ENCODE results near the gene MYMK. TPM values are rescaled to one million over a fixed set of nuclear protein-coding genes. Genes with fewer than 3 reads are reported as not detected.

The MYMK gene
- polyA plus RNA-seq, 3 donors = not detected

GRCh38 chr9:133477992-133478850 lies 46.5 kb downstream of the MYMK start:
- WGBS, 3 donors = 34 to 40% (median 34%) methylated on average over 17 of the region's 17 CpGs
- H3K27ac ChIP-seq (ENCODE audit: low read depth, low read length) = no peak overlapping the region

GRCh38 chr9:133477461-133477860 lies 47.3 kb downstream of the MYMK start:
- H3K27ac ChIP-seq (ENCODE audit: low read depth, low read length) = no peak overlapping the region
- WGBS, 3 donors = 92 to 93% (median 93%) methylated on average over 4 of the region's 4 CpGs

- WGBS, 3 donors = 91 to 96% (median 92%) methylated on average over 20 to 21 of the region's 21 CpGs
- H3K27ac ChIP-seq (ENCODE audit: low read depth, low read length) = no peak overlapping the region
These were observed 47.8 kb downstream of the MYMK start for GRCh38 chr9:133476941-133477340.

DNA sequence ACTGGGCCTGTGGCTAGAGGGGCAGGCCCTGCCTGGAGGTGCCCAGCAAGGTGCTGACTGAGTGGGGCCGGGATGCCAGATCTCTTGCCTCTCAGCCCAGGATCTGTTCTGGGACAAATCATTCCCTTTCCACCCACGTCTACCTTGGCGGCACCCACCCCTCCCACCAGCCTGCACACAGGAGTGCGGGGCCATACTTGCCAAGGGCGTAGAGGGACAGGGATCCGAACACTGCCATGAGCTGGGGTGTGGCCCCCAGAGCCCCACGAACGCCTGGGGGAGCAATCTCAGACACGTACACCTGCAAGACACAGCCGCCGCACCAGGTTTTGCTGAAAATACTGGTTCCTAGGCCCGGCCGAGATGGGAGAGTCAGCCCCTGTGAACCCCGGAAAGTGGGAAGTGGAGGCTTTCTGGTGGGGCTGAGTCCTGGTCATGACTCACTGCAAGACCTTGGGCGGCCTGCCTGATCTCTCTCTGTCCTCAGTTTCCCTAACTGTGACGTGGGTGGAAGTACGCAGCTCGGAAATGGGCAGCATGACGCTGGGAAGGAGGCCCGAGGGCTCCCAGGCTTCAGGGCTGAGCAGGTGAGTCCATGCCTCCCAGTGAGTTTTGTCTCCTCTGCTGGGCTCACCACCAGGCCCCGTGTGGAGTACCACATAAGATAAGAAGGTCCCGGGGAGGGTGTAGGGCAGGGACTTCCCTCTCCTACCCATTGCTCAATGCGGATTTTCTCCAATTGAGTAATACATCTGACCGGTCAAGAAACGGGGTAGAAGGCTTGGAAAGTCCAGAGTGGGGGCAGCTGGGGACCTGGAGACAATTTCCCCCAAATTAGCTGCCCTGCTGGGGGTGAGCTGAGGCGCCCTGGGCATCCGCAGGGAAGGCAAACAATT lies 48.5 kb downstream of the MYMK start:
- 78 to 89% (median 83%) methylated on average over 27 of the region's 27 CpGs for WGBS, 3 donors
- H3K27ac ChIP-seq (ENCODE audit: low read depth, low read length) = no peak overlapping the region

GRCh38 chr9:133475292-133476012 lies 49.3 kb downstream of the MYMK start:
- 86 to 89% (median 88%) methylated on average over 27 of the region's 27 CpGs for WGBS, 3 donors
- H3K27ac ChIP-seq (ENCODE audit: low read depth, low read length) = no peak overlapping the region

- H3K27ac ChIP-seq (ENCODE audit: low read depth, low read length) = no peak overlapping the region
- WGBS, 3 donors = 70 to 82% (median 75%) methylated on average over 20 of the region's 20 CpGs
These were observed 49.9 kb downstream of the MYMK start for GRCh38 chr9:133474853-133475252.

DNA sequence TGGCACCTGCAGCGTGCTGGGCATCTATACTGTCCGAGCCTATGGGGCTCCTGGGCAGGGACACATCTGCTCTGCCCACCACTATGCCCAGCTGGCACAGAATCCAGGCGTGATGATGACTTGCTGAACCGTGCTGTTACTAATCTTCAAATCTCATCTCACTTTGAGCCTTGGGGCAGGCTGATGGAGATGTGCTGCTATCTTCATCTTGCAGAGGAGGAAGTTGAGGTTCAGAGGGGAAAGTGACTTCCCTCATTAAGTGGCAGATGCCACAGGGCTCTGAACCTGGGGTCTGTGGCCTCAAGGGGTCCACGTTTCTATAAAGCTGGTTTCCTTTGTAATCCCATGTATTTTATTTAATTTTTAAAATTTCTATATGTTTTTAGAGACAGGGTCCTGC lies 50.5 kb downstream of the MYMK start:
- 53 to 68% (median 56%) methylated on average over 5 of the region's 5 CpGs for WGBS, 3 donors
- no peak overlapping the region for H3K27ac ChIP-seq (ENCODE audit: low read depth, low read length)

DNA sequence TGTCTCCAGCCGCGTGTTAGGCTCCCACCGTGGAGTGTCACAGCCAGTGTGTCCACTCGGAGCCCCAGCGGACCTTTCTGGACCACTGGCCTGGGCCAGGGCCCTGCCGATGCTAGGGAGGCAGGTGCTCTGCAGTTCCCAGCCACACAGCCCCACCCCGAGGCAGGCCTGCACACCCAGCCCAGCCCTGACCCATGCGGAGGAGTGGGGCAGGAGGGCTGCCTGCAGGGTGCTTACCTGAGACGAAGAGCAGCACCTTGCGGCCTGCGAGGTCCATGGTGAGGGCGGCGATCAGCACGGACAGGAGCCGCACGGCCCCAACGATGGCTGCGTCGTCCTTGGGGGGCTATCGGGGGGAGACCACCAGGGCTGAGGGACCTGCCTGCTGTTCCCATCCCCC lies 51.0 kb downstream of the MYMK start:
- 82 to 85% (median 83%) methylated on average over 20 of the region's 20 CpGs for WGBS, 3 donors

DNA sequence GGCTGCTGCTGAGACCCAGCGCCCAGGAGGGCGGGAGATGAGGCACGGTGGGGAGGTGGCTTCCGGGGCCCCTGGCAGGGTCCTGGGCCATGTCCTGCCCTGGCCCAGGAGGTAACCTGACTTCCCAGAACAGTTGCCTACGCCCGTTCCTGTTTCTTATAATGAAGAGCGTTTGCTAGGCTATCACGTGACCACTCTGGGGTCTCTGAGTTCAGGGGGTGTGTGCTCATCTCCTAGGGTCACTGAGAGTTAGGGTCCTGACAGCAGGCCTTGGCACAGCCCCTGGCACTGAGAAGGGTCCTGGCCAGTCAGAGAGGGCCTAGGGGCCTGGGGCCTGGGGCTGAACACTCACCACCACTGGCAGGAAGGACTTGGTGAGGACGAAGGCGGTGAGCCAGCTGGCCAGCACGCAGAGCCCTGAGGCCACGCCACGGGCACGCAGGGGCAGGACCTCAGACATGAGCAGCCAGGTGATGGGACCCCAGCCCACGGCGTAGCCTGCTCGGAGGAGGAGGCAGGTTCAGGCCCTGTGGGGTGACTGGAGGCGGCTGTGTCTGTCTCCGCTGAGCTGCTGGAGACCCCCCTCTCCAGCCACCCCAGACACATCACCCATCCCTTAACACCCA lies 51.9 kb downstream of the MYMK start:
- H3K27ac ChIP-seq (ENCODE audit: low read depth, low read length) = no peak overlapping the region
- WGBS, 3 donors = 70 to 74% (median 73%) methylated on average over 19 of the region's 19 CpGs

More for the DNA sequence above, 51.0 kb downstream of the MYMK start:
- H3K27ac ChIP-seq (ENCODE audit: low read depth, low read length) = no peak overlapping the region

- H3K27ac ChIP-seq (ENCODE audit: low read depth, low read length) = no peak overlapping the region
- WGBS, 3 donors = 59 to 85% (median 81%) methylated on average over 9 to 11 of the region's 11 CpGs
These were observed 52.5 kb downstream of the MYMK start for GRCh38 chr9:133472277-133472645.

DNA sequence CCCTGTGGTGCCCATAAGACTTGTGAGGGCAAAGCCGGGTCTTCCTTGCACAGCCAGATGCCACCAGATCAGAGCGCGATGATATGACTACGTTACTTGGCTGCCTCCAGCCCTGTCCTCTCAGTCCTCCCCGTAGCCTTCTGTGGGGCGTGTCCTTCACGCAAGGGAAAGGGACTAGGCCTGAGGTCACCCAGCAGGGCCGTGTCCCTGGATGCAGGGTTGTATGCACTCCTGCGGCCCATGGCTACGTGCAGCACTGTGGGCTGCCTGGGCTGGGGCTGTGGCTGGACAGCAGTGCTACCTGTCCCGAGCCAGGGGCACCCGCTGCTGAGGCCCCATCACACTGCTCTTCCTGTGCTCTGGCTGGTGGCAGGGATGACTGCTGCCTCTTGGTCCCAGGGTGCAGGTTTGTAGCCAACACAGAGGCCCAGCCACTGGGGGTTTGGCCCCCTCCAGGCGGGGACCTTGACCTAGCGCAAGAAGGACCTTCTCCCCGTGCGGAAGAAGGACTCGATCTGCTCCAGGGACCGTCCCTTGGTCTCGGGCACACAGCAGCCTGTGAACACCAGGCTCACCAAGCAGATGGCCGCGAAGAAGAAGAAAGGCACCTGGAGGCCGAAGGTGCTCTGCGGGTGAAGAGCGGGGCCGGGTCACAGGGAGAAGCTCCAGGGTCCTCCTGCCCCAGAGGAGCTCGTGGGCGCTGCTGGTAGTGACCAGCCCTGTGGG lies 53.0 kb downstream of the MYMK start:
- no peak overlapping the region for H3K27ac ChIP-seq (ENCODE audit: low read depth, low read length)
- 61 to 83% (median 83%) methylated on average over 27 of the region's 27 CpGs for whole genome bisulfite sequencing, 3 donors

GRCh38 chr9:133470988-133471387 lies 53.8 kb downstream of the MYMK start:
- no peak overlapping the region for H3K27ac ChIP-seq (ENCODE audit: low read depth, low read length)
- 65 to 77% (median 70%) methylated on average over 7 of the region's 7 CpGs for WGBS, 3 donors

DNA sequence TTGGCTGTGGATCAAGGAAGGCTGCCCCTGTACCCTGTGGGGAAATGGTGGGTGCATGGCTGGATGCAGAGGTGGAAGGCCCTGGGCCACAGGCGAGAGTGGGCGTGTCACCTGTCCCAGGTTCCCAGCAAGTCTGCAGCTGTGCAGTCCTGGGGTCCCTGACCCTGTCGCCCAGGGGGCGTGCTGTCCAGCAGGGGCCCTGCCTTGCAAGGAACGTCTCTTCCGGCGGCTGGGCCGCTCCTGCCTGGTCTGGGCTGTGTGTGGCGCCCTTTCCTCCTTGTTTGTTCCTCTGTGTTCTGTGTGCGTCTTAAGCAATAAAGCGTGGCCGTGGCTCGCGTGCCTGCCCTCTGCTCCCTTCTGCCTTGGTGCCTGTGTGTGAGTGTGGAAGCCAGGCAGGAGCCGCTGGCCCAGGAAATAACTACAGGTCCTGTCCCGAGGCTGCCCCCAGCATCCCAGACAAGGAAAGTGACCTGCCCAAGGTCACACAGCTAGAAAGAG lies 54.3 kb downstream of the MYMK start:
- H3K27ac ChIP-seq (ENCODE audit: low read depth, low read length) = no peak overlapping the region
- 63 to 87% (median 81%) methylated on average over 16 of the region's 16 CpGs for WGBS, 3 donors

DNA sequence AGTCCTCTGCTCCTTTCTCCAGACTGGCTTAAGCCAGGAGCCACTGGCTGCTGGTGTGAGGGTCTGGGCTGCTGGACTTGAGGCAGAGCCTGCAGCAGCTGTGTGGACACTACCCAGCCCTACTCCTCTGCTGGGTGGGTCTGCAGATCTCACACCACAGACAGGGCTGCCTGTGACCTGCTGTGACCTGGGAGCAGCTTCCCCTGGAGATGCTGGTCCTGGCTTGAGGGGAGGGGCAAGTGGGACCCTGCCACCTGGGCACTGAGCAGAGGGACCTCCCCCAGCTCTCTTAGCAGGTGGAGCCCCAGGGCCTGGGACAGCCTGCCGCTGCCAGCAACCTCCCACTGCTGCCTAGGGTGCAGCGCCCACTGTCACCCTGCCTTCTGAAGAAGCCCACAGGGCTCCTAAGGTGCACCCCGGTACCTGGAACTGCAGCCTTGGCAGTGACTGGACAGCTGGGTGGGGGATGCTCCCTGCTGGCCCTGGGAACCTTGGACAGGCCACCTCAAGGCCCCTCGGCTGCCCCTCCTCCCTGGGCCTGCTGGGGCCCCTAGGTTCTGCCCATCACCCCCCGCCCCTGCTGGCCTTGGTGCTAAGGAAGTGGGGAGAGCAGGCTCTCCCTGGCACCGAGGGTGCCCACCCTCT lies 55.9 kb downstream of the MYMK start:
- WGBS, 3 donors = 88 to 93% (median 92%) methylated on average over 5 to 6 of the region's 6 CpGs
- no peak overlapping the region for H3K27ac ChIP-seq (ENCODE audit: low read depth, low read length)

GRCh38 chr9:133468374-133468773 lies 56.4 kb downstream of the MYMK start:
- 85 to 92% (median 92%) methylated on average over 10 to 11 of the region's 11 CpGs for WGBS, 3 donors

GRCh38 chr9:133467101-133467500 lies 57.7 kb downstream of the MYMK start:
- H3K27ac ChIP-seq (ENCODE audit: low read depth, low read length) = no peak overlapping the region
- 83 to 89% (median 89%) methylated on average over 10 of the region's 10 CpGs for WGBS, 3 donors

More at GRCh38 chr9:133468374-133468773, 56.4 kb downstream of the MYMK start:
- no peak overlapping the region for H3K27ac ChIP-seq (ENCODE audit: low read depth, low read length)

GRCh38 chr9:133465984-133466383 lies 58.8 kb downstream of the MYMK start:
- no peak overlapping the region for H3K27ac ChIP-seq (ENCODE audit: low read depth, low read length)
- 77 to 79% (median 79%) methylated on average over 6 of the region's 6 CpGs for WGBS, 3 donors
